Measurements from ENCODE around the gene AFG1L. TPM values are rescaled to one million over a fixed set of nuclear protein-coding genes. Genes with fewer than 3 reads are reported as not detected.
A peak's percentile ranks its signal among the peaks of the same experiment; 100 is the strongest.
"Not testable (repeated sequence)": the region's sequence is repeated elsewhere in the genome, so short reads cannot be mapped to it uniquely, and the experiment has no call there.

AFG1L gene
- total RNA-seq, 1 donor from 2014 or later = 9.6 TPM

DNA sequence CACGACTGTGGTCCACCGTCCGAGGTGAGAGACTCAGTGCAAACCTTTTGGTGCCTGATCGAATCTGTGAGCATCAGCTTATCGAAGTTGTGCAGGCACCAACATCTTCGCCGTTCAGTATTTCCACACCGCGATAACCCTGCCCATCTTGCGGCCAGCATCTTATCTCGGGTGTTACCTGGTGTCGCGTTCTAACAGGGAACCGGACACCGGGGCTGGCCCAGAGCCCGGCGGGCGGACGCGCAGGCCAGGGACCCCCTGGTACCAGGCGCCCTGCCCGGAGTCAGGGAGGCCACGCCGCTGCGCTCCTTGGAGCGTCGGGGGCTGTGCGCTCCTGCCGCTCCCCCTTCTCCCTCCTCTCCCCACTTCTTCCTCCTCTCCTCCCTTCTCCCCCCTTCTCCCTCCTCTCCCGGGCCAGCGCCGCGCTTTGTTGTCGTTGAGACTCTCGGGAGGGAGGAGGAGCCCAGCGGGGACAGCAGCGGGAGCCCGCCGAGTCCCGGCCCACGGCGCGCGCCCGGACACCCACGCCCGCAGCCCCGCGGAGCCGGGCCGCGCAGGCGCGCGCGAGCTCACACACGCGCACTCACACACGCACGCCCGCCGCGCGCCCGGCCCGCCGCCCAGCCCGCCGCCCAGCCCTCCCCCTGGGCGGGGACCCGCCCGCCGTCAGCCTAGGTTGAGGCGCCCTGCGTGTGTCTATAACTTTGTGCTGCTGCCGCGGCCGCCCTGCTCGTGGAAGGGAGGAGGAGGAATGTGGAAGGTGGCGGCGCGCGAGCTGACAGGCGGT, 264.4 kb downstream of the AFG1L start:
- TF ChIP-seq, protein P1, sequence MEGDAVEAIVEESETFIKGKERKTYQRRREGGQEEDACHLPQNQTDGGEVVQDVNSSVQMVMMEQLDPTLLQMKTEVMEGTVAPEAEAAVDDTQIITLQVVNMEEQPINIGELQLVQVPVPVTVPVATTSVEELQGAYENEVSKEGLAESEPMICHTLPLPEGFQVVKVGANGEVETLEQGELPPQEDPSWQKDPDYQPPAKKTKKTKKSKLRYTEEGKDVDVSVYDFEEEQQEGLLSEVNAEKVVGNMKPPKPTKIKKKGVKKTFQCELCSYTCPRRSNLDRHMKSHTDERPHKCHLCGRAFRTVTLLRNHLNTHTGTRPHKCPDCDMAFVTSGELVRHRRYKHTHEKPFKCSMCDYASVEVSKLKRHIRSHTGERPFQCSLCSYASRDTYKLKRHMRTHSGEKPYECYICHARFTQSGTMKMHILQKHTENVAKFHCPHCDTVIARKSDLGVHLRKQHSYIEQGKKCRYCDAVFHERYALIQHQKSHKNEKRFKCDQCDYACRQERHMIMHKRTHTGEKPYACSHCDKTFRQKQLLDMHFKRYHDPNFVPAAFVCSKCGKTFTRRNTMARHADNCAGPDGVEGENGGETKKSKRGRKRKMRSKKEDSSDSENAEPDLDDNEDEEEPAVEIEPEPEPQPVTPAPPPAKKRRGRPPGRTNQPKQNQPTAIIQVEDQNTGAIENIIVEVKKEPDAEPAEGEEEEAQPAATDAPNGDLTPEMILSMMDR (conservative IDR thresholded peaks at IDR 0.05) = no peak
- H3K27me3 Mint-ChIP-seq = peaks cover 23% of the 10 kb centered on the region

GRCh38 chr6:108559884-108560462, 265.1 kb downstream of the AFG1L start:
- TF ChIP-seq, protein P1 (conservative IDR thresholded peaks at IDR 0.05) = no peak
- Mint-ChIP-seq H3K27me3 (peaks cover 23% of the 10 kb centered on the region), H3K36me3 (peaks cover 4% of the 10 kb centered on the region), H3K4me1 (ENCODE audit: unreplicated experiment) (peaks cover 31% of the 10 kb centered on the region), H3K4me3 (peak overlapping the region; percentile 90), H3K27ac (peak overlapping the region; percentile 92), H3K9me3 (no peaks in the 10 kb centered on the region)
- DNase-seq (ENCODE audit: extremely low spot score, unreplicated experiment) = peak; percentile 80

More for the DNA sequence above, 264.4 kb downstream of the AFG1L start:
- Mint-ChIP-seq H3K27ac (peak overlapping the region; percentile 98), H3K4me1 (ENCODE audit: unreplicated experiment) (peaks cover 26% of the 10 kb centered on the region), H3K36me3 (peaks cover 4% of the 10 kb centered on the region), H3K4me3 (peak overlapping the region; percentile 99), H3K9me3 (no peaks in the 10 kb centered on the region)
- DNase-seq (ENCODE audit: extremely low spot score, unreplicated experiment) = peak; percentile 90

DNA sequence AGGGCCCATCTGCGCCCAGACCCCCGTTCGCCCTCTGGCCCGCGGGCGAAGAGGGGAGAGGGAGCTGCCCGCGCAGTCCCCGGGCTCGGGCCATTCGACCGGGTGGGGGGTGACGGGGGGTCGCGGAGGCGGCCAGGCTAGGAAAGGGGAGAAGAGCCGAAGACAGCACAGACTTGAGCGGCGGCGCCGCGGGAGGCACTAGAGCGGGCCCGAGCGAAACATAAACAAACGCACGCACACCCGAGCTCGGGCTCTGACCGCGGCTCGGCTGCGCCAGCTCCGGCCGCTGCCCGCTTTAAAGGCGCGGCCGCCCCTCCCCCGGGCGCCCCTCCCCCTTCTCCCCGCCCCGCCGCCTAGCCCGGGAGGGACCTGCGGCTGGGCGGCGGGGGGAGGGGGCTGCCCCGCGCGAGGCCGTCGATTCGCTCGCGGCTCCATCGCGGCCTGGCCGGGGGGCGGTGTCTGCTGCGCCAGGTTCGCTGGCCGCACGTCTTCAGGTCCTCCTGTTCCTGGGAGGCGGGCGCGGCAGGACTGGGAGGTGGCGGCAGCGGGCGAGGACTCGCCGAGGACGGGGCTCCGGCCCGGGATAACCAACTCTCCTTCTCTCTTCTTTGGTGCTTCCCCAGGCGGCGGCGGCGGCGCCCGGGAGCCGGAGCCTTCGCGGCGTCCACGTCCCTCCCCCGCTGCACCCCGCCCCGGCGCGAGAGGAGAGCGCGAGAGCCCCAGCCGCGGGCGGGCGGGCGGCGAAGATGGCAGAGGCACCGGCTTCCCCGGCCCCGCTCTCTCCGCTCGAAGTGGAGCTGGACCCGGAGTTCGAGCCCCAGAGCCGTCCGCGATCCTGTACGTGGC, 265.8 kb downstream of the AFG1L start, which contains the start of gene FOXO3:
FOXO3 (plus strand) TSS at position 455 of the 846 bp plus-strand sequence; CDS start at position 747, 292 bp downstream.
- TF ChIP-seq, protein P1 (conservative IDR thresholded peaks at IDR 0.05) = no peak
- Mint-ChIP-seq H3K27ac (peak within 1 kb of the TSS; percentile 93), H3K9me3 (no peaks in the 10 kb centered on the region)

GRCh38 chr6:108561309-108561647, 266.4 kb downstream of the AFG1L start:
- H3K36me3 Mint-ChIP-seq; DNase-seq (ENCODE audit: extremely low spot score, unreplicated experiment); H3K27ac Mint-ChIP-seq; H3K4me3 Mint-ChIP-seq; H3K9me3 Mint-ChIP-seq: not testable (repeated sequence)
- Mint-ChIP-seq H3K27me3 (peaks cover 17% of the 10 kb centered on the region), H3K4me1 (ENCODE audit: unreplicated experiment) (peaks cover 44% of the 10 kb centered on the region)

More for the DNA sequence above, 265.8 kb downstream of the AFG1L start, which contains the start of gene FOXO3:
- Mint-ChIP-seq H3K36me3 (peaks cover 4% of the 10 kb centered on the region), H3K4me1 (ENCODE audit: unreplicated experiment) (peaks cover 38% of the 10 kb centered on the region), H3K4me3 (peak within 1 kb of the TSS; percentile 96), H3K27me3 (peaks cover 18% of the 10 kb centered on the region)
- peak; percentile 91 for DNase-seq (ENCODE audit: extremely low spot score, unreplicated experiment)

DNA sequence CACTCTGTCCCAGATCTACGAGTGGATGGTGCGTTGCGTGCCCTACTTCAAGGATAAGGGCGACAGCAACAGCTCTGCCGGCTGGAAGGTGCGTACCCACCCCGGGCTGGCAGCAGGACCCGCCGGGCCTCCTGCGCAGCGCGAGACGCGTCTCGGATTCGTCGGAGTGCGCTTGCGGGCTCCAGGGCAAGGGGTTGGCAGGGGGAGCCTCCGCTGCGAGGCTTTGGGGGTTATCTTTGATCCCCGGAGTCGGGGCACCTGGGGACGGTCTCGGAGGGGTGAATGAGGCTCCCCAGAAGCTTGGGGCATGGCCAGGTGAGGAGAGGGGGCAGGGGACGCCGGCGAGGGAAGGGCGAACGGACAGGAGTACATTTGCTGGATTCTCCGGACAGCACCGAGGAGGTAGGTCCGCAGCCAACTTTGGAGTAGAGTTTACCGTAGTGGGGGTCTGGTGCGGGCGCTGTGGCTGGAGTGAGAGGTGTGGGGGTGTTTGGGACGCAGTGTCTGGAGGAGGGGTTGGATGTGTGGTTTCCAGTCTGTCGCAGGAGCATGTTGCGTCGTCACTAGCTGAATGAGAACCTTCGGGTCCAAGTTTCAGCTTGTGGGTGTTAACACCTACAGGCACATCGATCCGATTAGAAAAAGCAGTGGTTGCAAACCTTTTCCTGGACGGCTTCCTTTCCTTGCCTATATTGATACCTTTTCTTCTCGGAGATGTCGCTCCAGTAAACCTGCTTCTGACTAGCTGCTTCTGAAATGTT, 267.1 kb downstream of the AFG1L start:
- DNase-seq (ENCODE audit: extremely low spot score, unreplicated experiment) = no peak
- H3K9me3 Mint-ChIP-seq = no peaks in the 10 kb centered on the region
- H3K36me3 Mint-ChIP-seq = peaks cover 4% of the 10 kb centered on the region
- peaks cover 39% of the 10 kb centered on the region for H3K4me1 Mint-ChIP-seq (ENCODE audit: unreplicated experiment)
- TF ChIP-seq, protein P1 (conservative IDR thresholded peaks at IDR 0.05) = no peak
- peak overlapping the region; percentile 96 for H3K4me3 Mint-ChIP-seq
- peaks cover 11% of the 10 kb centered on the region for H3K27me3 Mint-ChIP-seq
- peak overlapping the region; percentile 93 for H3K27ac Mint-ChIP-seq

Data from type B pancreatic cell (in vitro differentiated cells).